HG02763 (cell line): ENCODE results near the gene RUFY3.
"Not testable (repeated sequence)": the region's sequence is repeated elsewhere in the genome, so short reads cannot be mapped to it uniquely, and the experiment has no call there.

Source experiments
- ATAC-seq: cut with Tn5 transposase; IDR thresholded peaks from one replicate; pipeline ENCODE4 v1.9.1; 2021; ENCODE audit warnings: mild to moderate bottlenecking, moderate library complexity; ENCODE audit not compliant: unreplicated experiment

RUFY3 gene

DNA sequence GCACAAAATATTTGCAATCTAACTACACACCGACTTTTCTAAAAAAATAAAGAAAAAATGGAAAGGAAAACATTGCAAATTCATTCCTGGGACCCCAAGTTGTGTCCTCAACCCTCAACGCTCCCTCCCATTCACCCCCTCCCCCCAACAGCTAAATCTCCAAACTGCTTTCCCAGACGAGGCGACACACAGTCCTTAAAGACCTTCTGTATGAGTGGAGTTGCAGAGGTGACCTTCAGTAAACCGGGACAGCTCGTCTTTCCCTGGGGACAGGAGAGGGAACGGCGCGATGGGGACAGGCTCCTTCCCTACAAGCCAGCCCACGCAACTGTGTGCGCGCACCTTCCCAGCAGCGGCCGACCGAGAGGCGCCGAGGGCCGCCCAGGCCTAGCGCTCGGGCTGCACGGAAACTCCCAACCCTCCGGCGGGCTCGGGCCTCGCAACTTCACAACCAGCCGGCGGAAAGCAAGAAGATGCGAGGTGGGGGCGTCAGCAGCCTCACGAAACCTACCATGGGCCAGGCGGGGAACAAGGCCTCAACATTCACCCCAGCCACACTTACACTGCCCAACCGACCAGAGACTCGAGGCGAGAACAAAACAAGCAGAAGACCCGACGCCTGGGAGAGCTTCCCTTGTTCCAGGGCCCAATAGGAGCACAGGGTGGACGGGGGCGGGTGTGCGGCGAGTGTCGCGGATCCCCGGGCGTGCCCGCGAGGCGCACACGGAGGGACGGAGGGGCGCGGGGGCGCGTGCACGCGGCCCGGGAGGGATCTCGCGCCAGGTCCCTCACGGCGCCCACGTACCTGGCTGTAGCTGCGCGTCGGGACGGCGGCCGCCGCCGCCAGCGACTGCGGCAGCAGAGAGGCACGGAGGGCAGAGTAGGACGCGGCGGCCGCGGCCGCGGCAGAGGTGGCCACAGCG lies 117.2 kb downstream of the RUFY3 start:
- peak; percentile 41 for ATAC-seq

- ATAC-seq, result peak; percentile 62
These were observed 117.9 kb downstream of the RUFY3 start, which contains the start of gene GRSF1 for GRCh38 chr4:70839589-70840093. TSS of gene GRSF1 (minus strand) at chr4:70839890. CDS start at chr4:70839827, 63 bp downstream.

DNA sequence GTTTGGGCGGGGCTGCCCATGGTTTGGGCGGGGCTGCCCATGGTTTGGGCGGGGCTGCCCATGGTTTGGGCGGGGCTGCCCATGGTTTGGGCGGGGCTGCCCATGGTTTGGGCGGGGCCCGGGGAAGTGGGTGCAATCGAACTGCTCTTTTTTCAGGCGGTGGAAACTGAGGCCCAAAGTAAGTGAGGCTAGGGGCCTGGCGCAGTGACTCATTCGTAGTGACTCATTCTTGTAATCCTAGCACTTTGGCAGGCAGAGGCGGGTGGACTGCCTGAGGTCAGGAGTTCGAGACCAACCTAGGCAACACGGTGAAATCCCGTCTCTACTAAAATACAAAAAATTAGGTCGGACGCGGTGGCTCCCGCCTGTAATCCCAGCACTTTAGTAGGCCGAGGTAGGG lies 118.4 kb downstream of the RUFY3 start:
- not testable (repeated sequence) for ATAC-seq

DNA sequence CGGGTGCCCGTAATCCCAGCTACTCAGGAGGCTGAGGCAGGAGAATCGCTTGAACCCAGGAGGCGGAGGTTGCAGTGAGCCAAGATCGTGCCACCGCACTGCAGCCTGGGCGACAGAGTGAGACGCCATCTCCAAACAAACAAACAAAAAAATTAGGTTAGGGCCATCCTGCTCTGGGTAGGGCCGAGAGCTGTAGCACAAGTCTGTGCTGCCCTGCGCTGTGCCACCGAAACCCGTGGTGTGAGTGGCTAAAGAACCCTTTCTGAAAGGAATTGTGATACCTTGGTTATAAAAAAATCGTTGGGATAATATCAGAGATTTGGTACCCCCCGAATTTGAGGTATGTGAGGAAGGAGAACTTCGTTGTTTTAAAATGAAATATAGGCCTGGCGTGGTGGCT lies 118.9 kb downstream of the RUFY3 start:
- ATAC-seq, result not testable (repeated sequence)

DNA sequence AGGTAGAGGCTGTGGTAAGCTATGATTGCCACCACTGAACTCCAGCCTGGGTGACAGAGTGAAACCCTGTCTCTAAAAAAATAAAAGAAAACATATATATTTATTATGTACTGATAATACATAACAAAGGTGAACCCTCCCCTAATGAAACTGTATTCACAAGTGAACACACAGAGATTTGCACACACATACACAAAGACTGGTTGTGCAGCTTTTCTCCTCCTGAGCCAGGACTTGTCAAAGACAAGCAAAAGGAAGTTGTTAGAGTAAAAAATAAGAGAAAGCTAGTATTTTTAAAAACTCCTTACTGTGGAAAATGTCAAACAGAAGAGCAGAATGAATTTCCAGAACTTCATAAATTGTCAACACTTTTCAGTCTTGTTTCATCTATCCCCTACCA lies 119.4 kb downstream of the RUFY3 start:
- no peak for ATAC-seq

- ATAC-seq, result no peak
These were observed 120.2 kb downstream of the RUFY3 start for GRCh38 chr4:70841951-70842350.

- ATAC-seq, result peak; percentile 34
These were observed 121.1 kb downstream of the RUFY3 start for GRCh38 chr4:70842761-70843435.

DNA sequence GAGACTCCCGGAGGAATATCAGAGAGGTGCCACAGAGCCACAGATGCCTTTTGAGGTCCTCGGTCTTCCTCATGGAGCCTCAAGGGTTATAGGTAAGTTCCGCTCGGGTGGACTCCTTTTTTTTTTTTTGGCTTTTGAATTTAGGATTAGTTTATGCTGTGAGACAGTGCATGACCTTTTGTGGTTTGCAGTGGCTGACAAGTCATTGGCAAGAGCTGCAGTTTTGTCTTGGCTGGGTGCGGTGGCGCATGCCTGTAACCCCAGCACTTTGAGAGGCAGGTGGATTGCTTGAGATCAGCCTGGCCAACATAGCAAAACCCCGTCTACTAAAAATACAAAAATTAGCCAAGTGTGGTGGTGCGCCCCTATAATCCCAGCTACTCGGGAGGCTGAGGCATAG lies 122.4 kb downstream of the RUFY3 start:
- ATAC-seq, result peak; percentile 28

GRCh38 chr4:70849291-70849690 lies 127.5 kb downstream of the RUFY3 start:
- ATAC-seq, result no peak

GRCh38 chr4:70855464-70855863 lies 133.7 kb downstream of the RUFY3 start:
- no peak for ATAC-seq
